Stimulated activated CD4-positive, alpha-beta T cell treated with anti-CD3 and anti-CD28 coated beads, Interleukin-15, amount 100 ng/mL, for 48 hours (primary cell): Measurements from ENCODE around the gene FAM89B.

Experiments used
- DNase-seq, 2 donors: peaks; one replicate each; pipeline ENCODE4 v3.0.0-alpha.2; 2020; ENCODE audit warnings: low read depth in 2 of 2

Gene FAM89B

DNA sequence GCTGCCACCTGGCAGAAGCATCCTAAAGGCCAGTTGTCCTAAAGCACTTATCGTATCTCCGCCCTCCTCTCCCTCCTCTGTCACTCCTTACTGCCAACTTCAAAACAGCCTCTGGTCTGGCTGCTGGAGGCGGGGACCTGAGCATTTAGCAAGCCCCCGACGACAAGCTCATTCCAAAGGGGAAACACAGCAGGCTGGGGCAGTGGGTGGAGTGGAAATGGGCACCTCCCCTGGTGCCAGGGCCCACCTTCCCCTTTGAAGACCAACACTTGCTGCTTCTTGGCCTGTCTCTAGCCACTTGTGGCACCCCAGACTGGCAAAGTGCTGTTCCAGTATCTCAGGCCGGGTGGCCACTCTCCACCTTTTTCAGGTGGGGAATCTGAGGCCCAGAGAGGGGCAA, 38.1 kb downstream of the FAM89B start:
- no peak for DNase-seq

DNA sequence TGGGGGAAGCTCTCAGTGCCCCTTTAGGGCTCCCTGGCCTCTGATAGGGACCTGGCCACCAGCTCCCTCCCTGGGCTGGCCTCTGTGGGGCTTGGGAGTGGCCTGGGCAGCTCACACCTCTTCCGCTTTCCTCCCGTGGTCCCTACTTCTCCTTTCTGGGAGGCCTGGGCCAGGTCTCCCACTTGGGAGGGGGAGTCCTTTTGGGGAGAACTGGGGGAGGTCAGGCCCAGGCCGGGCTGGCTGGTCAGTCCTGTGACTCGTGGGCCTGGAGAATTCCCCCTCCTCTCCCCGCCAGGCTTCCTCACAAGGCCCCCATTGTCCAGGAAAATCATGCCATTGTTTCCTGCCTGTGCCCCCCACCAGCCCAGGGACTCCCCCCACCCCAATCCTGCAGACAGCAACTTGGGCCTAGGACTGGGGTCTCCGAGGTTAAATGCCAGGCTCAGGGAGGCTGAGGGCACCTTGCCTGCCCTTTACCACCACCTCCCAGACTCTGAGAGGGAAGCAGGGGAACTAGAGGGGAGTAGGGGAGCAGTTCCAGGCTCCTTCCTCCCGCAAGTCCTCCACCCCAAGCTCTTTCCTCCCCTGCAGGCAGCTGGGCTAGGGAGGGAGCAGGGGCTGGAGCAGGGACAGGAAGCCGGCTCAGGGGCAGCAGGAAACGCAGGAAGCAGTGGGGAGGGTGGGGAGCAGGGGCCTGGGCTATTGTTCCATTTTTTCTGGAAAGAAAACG, 38.9 kb downstream of the FAM89B start:
- no peak for DNase-seq

DNA sequence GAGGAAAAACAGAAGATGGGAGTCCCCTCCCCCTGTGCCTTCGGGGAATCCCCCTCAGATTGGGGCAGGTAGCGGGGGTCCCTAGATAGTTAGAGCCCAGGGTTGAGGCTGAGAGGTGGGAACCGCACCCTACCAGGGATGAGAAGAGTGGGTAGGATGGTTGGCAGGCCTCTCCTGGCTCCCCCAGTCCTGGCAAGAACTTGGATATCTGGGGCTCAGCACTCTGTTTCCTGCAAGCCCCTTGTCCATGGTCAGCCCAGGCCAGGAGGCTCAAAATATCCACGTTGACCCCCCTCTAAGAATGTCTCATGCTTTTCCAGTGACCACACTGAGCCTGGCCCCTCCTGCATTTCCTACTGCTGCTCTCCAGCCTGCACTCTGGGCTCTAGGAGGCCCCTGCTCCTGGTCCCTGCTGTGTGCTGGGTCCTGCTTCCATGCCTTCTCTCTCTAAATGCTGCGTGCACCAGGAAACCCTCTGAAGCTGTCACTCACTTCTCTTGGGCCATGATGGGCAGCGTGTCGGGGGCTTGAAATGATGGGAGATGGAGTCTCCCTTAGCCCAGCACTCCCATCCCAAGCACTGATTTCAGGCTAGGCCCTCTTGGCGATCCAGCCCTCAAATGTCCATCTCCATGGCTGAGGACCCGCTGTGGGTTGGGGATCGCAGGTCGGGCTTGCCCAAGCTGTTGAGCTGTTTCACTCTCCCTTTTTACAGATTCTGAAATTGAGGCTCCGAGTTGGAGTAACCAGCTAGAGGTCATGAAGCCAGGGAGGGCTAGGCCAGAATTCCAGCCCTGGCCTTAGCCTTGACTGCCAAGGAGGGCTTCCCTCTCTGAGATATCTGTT, 39.6 kb downstream of the FAM89B start:
- no peak for DNase-seq

DNA sequence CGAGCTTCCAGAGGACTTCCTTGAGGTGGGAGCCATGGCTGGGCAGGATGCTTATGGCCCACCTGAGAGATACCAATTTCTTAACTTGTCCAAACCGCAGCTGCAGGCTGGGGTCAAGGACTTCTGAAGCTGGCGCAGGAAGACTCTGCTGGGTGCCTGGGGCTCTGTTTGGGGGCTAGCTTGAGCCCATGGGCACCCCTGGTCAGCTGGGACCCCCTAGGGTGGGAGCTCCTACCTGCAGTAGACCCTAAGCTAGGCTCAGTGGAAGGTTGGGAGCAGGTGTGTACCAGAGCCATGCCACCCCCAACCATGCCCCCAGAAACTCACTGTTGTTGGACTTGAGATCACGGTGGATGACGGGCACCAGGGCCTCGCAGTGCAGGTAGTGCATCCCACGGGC, 40.4 kb downstream of the FAM89B start:
- DNase-seq, result no peak

DNA sequence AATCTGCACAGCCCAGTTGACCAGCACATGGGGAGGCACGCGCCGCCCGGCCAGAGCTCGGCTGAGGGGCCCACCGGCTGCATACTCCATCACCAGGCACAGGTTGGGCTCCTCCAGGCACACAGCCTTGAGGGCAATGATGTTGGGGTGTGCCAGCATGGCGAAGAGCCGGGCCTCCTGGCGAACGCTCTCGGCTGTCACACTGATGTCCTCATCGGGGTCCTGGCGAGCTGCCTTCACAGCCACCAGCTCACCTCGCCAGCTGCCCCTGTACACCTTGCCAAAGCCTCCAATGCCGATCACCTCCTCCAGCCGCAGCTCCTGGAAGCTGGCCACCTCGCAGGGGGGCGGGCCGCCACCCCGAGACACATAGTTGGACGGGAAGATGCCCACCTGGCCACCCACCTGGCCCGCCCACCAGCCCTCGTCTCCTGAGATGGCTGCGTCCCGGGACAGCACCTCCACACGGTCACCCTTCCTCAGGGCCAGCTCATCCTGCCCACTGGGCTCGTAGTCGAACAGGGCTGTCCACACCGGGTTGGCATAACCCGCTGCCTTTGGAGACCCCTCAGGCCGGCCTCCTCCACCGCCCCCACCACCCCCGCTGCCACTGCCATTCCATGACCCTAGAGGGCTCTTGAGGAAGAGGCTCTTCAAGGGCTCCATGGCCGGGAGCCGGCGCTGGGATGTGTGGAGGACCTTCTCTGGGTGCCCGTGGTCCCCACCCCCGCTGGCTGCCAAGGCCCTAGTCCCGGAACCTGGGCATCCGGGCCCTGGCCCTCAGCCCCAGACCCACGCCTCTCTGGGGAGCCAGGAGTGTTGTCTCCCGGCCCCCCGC, 41.0 kb downstream of the FAM89B start:
- no peak for DNase-seq

DNA sequence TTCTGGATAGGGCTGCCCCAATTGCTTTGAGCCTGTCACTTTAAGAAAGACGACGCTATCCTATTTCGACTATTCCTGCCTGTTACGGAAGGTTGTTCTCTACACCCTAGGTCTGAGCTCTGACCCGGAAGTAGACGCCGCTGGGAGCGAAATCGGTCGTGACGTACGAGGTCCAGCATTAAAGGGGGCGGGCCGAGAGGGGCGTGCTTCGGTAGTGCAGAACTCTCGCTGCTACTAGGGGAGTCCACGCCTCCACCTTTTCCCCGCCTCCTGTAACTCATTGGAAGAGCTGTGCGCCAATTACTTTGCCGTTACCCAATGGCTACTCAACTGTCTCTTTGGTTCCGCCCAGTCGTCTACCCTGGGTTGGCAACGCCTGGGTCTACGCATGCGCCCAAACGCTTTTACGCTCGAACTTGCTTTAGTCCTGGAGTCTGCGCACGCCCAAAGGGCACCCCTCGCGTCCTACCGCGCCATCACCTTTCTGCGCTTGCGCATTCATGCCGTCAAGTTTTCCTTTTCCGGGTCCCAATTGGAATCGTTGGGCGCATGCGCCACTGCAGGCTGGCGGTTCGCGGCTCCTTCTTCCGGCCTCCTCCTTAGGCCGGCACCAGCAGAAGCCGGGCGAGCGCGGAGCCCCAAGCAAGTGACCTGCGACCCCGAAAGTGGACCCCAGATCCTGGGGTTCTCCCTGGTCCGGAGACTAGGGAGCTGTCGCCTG, 43.1 kb downstream of the FAM89B start, which contains the start of gene PCNX3:
Gene PCNX3, plus strand, starts transcription at position 548 of the 721 bp plus-strand sequence. CDS start 536 bp downstream, outside the sequence.
- DNase-seq, result peak; percentile 100

DNA sequence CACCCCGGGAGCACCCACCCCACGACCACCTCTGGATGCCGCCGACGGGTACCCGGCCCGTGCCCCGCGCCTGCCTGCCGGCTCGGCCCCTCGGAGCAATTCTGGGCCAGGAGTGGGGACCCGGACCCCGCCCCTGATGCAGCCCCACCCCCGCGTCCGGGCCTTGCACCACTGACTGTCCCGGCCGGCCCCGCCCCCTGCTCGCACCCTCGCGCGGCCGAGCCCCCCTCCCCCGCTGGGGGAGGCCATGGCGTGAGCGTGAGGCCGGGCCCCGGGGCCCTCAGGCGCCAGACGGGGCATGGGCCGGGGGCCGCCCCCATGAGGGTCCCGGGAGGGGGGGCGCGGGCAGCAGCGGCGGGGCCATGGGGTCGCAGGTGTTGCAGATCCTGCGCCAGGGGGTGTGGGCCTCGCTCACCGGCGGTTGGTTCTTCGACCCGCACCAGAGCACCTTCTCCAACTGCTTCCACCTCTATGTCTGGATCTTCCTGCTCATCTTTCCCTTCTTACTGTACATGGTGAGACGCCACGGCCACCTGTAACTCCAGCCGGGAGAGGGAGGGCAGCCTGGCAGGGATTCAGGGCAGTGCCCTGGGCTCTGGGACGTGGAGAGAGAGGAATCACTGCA, 43.7 kb downstream of the FAM89B start:
- peak in 1 of 2 donors; percentile 43 for DNase-seq

DNA sequence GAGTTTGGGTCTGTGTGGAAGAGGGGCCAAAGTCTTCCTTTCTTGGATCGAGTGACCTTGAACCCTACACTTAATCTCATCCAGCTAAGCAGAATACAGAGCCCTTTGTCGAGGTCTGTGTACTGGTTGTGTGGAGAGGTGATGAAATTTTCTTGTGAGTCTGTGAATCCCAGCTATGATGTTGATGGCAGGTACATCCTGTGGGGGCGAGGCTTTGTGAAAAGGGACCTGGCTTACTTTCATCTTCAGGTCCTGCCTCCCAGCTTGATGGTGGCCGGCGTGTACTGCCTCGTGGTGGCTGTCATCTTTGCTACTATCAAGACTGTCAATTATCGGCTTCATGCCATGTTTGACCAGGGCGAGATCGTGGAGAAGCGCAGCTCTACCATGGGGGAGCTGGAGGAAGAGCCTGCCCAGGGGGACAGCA, 44.2 kb downstream of the FAM89B start:
- DNase-seq, result no peak

DNA sequence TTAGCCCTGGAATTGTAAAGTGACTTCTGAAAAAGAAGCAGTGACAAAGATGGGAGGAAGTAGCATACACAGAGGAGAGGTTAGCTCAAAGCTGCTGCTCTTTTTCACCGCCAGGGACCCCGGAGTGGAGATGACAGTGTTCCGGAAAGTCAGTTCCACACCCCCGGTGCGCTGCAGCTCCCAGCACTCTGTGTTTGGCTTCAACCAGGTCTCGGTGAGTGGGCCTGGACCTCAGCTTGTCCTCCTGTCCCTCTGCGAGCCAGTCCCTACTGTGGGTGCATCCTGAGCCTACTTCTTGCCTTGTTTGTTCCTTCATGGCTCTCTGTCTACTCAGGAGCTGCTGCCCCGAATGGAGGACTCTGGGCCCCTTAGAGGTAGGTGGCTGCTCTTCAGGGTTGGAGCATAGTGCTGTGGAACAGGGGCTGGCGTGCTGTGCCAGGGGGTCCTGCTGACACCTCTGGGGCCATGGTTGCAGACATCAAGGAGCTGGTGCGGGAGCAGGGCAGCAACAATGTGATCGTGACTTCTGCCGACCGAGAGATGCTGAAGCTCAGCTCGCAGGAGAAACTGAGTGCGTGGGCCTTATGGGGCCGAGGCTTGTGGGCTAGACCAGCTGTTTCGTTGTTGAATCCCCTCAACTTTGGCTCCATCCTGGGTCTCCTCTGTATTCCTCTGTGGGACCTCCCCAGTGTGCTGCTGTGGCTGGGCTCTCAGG, 45.0 kb downstream of the FAM89B start:
- DNase-seq, result no peak

DNA sequence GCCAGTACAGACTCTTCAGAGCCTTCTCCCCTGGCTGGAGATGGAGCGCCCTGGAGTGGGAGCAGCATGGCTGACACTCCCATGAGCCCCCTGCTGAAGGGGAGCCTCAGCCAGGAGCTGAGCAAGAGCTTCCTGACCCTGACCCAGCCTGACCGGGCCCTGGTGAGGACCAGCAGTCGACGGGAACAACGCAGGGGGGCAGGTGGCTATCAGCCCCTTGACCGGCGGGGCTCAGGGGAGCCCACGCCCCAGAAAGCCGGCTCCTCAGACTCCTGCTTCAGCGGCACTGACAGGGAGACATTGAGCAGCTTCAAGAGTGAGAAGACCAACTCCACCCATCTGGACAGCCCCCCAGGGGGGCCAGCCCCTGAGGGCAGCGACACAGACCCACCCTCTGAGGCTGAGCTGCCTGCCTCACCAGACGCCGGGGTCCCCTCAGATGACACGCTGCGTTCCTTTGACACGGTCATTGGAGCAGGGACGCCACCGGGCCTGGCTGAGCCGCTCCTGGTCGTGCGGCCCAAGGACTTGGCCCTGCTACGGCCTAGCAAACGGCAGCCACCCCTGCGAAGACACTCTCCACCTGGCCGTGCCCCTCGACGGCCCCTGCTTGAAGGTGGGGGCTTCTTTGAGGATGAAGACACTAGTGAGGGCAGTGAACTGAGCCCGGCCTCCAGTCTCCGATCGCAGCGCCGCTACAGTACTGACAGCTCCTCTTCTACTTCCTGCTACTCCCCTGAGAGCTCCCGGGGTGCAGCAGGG, 45.8 kb downstream of the FAM89B start:
- DNase-seq, result no peak

DNA sequence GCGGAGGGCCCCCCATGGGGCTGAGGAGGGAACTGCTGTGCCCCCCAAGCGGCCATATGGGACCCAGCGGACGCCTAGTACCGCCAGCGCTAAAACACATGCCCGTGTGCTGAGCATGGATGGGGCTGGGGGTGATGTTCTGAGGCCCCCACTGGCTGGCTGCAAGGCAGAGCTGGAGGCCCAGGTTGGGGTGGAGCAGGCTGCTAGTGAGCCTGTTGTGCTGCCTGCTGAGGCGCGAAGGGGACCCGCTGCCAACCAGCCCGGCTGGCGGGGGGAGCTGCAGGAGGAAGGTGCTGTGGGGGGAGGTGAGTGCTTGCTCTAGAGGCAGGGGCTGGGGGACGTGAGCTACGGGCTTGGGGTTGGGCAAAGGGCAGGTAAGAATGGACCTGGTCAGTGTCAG, 46.4 kb downstream of the FAM89B start:
- no peak for DNase-seq

DNA sequence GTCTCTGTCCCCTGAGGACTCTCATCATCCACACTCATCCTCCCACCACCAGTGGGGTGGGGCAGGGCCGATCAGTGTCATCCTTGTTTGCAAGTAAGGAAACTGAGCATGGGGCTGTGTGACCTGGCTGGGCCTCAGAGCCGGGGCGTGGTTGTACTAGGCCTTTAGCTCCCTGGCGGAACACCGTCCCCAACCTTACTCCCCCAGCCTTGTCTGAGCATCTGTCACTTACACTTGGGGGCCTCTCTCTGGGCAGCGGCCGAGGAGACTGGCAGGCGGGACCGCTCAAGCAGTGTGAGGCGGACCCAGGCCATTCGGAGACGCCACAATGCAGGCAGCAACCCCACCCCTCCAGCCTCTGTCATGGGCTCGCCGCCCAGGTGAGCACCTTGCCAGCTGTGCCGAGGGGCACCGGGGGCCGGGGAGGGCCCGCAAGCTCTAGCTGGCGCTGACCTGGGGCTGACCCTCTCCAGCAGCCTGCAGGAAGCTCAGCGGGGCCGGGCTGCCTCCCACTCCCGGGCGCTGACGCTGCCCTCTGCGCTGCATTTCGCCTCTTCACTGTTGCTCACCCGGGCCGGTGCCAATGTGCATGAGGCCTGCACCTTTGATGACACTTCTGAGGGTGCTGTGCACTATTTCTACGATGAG, 47.1 kb downstream of the FAM89B start:
- no peak for DNase-seq

DNA sequence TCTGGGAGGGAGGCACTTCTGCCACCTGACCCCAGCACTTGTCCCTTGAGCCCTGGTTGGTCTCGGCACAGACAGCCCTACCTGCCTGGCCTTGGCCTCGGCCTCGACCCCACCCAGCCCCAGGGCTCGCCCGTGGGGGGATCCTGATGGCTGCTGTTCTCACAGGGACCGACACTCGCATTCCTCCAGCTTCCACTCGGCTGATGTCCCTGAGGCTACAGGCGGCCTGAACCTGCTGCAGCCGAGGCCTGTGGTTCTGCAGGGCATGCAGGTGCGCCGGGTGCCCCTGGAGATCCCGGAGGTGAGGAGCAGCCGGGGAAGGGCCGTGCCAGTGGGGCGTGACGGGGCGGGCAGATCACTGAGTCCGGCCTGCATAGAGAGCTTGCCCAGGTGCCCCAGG, 48.3 kb downstream of the FAM89B start:
- no peak for DNase-seq

DNA sequence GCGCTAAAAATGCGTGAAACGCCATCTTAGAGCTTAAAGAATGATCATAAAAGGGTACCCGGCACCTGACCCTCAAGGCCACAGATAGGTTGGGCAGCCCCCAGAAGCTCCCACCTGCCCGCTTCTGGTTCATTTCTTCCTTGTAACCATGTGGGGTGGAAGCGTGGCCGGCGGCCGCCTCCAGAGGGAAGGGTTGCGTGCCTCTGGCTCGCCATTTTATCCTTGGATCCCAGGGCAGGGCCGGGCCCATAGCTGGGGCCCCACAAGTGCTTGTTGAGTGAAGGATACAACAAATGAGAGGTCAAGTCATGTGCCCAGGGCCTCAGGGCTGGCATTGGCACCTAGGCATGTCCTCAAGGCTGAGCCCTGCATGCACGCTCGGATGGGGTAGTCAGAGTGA, 49.1 kb downstream of the FAM89B start:
- no peak for DNase-seq

DNA sequence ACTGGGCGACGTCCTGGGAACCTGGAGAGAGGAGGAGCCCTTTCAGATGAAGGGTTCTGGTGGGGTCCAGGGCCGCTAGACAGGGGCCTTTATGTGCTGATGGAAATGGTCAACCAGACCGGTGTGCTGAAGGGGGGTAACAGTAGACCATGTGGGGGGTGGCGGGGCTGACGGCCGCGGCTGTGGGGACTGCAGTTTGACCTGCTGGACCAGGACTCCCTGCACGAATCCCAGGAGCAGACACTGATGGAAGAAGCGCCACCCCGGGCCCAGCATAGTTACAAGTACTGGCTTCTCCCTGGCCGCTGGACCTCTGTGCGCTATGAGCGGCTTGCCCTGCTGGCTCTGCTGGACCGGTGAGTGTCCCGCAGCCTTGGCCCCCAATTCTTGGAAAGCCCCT, 49.7 kb downstream of the FAM89B start:
- DNase-seq, result no peak

DNA sequence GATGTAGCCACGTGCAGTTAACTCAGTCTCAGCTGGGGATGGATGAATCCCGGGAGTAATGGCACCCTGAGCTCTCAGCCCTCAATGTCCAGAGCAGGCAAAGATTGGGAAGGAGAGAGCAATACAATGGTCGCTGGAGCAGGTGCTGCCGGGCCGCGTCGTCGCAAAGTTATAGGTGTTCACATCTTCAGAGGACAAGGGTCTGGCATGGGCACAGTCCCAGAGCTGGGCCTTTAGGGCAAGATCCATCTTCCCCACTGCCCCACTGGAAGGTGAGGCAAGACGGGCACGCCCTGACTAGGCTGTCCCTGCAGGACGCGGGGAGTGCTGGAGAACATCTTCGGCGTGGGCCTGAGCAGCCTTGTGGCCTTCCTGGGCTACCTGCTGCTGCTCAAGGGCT, 50.8 kb downstream of the FAM89B start:
- DNase-seq, result no peak
